GM18498 (cell line): ENCODE results near the gene PLEKHA6.

Experiments used
- ATAC-seq: cut with Tn5 transposase; IDR thresholded peaks from one replicate; pipeline ENCODE4 v1.9.1; 2021; ENCODE audit warnings: mild to moderate bottlenecking, moderate library complexity; ENCODE audit not compliant: unreplicated experiment

Gene PLEKHA6, protein sequence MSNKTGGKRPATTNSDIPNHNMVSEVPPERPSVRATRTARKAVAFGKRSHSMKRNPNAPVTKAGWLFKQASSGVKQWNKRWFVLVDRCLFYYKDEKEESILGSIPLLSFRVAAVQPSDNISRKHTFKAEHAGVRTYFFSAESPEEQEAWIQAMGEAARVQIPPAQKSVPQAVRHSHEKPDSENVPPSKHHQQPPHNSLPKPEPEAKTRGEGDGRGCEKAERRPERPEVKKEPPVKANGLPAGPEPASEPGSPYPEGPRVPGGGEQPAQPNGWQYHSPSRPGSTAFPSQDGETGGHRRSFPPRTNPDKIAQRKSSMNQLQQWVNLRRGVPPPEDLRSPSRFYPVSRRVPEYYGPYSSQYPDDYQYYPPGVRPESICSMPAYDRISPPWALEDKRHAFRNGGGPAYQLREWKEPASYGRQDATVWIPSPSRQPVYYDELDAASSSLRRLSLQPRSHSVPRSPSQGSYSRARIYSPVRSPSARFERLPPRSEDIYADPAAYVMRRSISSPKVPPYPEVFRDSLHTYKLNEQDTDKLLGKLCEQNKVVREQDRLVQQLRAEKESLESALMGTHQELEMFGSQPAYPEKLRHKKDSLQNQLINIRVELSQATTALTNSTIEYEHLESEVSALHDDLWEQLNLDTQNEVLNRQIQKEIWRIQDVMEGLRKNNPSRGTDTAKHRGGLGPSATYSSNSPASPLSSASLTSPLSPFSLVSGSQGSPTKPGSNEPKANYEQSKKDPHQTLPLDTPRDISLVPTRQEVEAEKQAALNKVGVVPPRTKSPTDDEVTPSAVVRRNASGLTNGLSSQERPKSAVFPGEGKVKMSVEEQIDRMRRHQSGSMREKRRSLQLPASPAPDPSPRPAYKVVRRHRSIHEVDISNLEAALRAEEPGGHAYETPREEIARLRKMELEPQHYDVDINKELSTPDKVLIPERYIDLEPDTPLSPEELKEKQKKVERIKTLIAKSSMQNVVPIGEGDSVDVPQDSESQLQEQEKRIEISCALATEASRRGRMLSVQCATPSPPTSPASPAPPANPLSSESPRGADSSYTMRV

DNA sequence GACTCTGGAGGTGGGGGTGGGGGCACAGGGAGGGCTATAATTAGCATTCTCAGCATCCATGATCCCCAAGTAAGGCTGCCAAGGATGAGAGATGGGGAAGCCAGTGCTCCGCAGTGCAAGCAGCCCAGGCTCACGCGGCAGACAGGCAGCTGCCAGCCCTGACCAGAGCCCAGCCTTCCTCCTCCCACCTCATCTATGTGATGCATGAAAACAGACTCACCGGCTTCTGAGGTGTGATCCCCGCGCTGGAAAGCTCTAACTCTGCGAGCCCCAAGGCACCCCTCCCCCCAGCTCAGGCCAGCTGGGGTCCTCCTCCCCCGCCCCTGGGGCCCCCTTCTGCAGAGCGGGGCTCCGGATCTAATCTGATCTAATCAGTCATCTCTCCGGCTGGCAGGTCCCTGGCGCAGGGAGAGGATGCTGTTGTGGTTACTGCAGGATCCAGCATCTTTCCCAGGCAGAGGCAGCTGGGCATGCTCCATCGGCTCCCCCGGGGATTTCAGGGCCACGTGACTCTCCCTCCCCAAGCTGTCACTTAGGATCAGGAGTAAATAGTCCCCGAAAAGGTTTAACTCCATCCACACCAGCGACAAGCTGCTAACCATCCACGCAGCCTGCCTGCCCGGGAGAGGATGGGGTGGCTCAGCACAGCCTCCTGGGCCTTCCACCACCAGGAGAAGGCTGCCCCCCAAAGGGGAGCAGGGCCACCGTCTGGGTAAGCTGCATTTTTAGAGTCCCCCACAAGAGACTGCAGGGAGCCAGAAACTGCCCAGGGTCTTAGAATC lies at the start of gene PLEKHA6:
Gene PLEKHA6 (minus strand): TSS at position 456 of the 782 bp plus-strand sequence. CDS start 86,202 bp downstream, outside the sequence.
- ATAC-seq: no peak

DNA sequence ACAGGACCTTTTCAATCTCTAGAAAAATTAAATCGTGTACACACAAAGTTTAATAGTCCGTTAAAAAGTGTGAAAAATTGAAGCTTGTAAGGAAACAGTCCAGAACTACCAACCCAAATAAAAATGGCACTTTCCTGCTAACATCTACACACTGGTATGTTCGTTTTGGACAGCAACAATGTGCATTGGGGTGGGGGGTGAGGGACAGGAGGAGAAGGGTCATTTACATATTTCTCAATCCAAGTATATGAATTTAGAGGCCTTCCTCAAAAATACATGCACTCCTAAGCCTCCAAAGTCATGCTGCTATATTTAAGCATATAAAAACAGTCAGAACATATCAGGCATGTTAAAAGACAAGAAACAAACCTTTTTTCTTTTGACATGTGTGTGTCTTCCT lies 49.4 kb upstream of the PLEKHA6 start:
- ATAC-seq: no peak

DNA sequence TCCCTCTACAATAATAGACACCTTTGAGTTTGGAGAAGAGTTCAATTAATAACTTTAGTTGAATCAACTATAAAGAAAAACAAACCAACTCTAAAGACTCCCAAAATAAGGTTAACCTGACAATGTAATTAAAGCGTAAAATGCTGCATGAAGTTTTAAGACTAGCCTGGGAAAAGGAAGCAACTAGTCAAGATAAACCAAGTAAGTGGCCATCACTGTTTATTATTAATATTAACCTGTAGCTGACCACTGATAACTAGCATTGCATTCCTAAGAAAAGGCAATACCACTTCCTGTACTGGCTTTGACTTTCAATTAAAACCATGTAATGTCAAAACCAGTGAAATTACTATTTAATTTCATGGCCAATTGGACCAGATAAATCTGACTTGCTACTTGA lies 48.9 kb upstream of the PLEKHA6 start:
- no peak for ATAC-seq

DNA sequence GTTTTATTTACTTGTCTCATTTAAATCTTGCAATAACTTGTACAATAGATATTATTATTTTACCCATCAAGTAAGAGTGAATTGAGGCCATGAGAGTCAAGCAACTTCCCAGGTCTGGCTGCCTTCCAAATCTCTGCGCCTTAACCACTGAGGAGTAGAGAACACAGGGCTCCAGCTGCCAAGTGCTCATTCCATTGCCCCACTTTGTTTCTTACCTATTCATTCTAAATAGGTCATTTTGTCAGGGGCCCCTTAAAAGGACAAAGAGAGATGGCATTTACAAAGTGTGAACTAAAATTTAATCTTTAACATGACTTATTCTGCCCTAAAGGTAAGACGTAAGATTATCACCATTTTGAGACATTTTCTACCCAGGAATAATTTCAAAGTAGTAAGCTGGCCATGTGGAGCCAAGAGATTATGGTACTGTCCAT lies 48.4 kb upstream of the PLEKHA6 start:
- no peak for ATAC-seq

DNA sequence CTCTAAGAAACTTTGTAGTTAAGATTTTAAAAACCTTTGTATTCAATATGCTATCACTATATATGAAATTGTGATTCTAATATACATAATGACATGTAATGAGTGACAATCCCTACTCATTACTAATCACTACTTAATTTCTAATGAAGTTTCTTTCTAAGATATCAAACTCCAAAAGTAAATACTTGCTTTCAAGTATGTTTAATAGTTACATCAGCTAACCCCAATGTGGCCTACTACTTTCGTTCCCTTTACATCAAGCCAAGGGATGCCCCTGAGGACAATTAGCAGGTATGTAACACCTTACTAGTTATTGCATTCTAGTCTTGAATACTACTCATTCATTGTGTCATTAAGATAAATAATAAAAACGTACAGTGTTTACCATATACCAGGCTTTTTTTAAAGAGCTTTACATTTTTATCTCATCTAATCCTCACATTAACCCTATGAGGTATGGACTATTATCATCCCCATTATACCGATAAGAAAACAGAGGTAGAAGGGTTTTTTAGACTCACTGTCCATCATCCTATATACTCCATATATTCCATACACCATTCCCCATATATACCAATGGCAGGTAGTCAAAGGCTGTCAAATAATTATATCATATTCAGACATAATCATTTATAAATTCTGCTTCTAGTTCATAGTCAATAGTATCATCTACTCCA lies 47.7 kb upstream of the PLEKHA6 start:
- ATAC-seq: no peak

DNA sequence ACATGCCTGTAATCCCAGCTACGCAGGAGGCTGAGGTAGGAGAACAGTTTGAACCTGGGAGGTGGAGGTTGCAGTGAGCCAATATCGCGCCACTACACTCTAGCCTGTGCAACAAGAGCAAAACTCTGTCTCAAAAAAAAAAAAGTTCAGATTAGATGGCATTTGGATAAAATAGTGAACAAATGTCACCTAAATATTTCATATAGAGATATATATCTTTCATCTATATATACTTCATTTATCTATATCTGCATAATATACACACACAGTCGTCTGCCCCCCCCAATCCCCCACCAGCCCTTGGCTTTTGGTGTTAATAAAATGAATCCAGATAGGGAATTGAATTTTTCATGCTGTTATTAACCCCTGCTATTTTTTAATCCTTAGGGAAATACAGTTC lies 46.9 kb upstream of the PLEKHA6 start:
- ATAC-seq: no peak

DNA sequence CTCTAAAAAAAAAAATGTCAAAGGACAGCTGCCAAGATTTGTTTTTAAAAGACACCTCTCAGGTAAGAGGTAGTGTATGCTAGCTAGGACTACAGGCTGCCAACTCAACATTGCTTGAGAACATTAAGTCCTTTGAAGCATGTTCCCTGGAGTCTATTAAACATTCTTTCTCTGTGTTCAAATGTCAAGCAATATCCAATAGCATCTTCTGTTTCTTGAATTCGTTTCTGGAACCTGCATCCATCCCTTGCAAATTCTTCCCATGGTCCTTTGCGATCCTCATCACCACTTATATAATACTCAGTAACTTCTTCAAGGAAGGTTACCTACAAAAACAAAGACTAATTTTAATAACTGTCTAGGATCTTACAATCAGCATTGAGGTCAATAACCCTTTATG lies 46.3 kb upstream of the PLEKHA6 start:
- no peak for ATAC-seq

DNA sequence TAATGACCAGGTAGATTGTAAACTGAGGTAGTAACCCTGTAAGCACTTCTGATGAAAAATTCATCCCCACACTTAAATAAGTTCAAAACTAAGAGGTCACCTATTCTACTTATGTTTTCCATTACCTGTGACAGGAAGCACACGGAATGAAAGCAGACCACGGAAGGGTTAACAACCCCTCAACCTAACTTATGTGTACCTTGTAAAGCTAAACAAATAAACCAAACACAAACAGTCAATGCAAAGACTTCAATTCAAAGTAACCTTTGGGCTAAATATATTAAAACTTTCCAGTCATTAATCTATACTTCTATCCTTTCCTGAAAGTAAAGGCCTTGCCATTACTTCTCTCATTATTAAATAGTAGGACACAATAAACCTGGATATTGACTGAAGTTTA lies 44.9 kb upstream of the PLEKHA6 start:
- ATAC-seq: no peak

DNA sequence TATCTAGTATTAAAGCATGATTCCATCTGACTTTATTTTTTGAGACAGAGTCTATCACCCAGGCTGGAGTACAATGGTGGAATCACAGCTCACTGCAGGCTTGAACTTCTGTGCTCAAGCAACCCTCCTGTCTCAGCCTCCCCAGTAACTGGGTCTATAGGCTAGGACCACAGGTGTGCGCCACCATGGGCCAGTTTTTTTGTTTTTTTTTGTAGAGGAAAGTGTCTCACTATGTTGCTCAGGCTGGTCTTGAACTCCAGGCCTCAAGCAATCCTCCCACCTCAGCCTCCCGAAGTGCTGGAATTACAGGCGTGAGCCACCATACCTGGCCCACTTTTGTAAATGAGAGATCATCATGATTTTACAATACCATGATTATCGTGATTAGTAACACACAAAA lies 42.7 kb upstream of the PLEKHA6 start:
- no peak for ATAC-seq

DNA sequence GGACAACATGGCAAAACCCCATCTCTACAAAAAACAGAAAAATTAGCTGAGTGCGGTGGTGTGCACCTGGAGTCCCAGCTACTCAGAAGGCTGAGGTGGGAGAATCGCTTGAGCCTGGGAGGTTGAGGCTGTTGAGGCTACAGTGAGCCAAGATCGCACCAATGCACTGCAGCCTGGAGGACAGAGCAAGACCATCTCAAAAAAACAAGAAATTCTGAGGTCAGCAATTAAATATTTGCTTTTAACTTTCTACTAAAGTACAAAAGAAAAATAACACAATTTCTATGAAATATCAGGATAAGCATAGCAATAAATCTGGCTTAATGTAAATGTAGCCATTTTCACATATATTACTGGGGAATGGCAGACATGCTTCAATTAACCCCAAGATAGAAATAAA lies 42.0 kb upstream of the PLEKHA6 start:
- no peak for ATAC-seq

DNA sequence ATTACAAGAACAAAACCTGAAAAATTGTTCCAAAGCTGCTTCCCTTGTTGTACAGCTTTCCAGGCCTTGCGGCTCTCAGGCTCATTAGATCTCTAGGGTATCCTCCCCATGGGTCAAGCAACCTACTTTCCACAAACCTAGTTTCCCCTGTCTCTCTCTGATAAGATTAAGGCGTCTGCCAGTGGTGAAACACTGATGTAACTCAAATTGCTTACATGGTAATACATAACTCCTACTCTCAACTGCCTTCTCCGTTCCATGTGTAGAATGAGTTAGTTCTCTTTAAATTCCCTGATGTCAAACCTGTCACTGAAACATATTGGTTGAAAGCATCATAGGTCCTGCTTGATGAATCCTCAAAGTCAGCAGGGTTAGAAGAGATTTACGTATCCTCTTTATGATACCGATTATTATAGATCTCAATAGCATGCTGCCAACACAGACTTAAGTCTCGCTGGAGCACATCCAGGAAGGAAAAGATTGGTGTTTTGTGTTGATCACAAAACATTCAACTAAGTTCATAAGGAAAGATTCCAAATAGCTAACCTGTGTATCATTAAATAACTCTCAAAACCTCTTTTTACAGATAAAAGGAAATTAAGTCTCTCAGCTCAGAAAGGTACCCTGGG lies 41.3 kb upstream of the PLEKHA6 start:
- ATAC-seq: no peak

DNA sequence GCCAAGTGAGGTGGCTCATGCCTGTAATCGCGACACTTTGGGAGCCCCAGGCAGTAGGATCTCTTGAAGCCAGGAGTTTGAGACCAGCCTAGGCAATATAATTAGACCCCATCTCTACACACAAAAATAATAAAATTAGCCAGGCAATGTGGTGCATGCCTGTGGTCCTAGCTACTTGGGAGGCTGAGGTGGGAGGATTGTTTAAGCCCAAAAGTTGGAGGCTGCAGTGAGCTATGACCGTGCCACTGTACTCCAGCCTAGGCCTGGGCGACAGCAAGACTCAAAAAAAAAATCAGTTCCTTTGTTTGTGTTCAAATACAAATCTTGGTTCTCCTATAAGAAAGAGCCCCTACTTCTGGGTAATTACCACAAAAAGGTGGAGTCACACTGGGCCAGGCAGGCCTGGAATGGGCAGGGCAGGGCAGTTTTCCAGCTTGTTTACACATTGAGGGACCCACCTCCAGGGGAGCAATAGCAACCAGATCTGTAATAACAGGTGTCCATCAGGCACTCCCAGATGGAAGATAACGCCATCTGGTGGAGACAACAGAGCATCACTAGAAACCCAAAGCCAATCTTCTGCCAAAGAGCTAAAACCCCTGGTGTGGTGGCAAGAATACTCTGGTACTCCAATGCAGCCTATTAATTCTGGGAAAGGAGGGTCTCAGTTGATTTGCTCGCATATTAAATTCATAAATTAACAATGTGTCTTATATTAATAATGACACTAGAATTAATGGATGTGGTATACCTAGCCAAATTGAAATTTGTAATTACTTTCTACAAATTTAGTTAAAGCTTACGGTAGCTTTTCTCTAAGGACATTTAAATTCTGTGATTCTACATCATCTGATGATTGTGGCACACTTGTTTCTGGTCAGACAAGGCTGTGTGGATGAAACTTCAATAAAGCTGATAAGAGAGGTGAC lies 38.7 kb upstream of the PLEKHA6 start:
- ATAC-seq: no peak

DNA sequence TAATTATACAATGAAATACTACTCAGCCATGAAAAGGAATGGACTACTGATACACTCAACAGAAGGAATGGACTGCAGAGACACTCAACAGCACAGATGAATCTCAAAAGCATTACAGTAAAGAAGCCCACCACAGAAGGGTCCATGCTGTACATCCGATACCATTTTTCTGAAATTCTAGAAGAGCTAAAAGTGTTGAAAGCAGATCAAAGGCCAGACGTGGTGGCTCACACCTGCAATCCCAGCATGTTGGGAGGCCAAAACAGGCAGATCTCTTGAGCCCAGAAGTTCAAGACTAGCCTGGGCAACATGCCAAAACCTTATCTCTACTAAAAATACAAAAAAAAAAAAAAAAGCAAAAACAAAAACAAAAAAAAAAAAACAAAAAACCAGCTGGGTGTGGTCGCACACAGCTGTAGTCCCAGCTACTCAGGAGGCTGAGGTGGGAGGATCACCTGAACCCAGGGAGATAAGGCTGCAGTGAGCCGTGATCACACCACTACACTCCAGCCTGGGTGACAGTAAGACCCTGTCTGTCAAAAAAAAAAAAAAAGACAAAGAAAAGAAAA lies 36.4 kb upstream of the PLEKHA6 start:
- ATAC-seq: no peak

DNA sequence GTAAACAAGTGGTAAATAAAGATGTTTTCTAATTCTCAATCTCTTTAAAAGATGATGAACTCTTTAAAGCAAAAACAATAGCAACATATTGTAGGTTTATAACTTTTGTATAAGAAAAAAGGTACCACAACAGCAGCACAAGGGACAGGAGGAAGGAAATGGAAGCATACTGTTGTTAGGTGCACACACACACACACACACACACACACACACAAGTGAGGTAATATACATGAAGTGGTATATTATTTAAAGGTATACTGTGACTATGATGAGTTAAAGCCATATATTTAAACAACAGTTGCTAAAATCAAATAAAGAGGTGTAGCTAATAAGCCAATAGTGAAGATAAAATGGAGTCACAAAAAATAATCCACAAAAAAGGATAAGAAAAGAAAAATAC lies 31.9 kb upstream of the PLEKHA6 start:
- ATAC-seq: no peak

DNA sequence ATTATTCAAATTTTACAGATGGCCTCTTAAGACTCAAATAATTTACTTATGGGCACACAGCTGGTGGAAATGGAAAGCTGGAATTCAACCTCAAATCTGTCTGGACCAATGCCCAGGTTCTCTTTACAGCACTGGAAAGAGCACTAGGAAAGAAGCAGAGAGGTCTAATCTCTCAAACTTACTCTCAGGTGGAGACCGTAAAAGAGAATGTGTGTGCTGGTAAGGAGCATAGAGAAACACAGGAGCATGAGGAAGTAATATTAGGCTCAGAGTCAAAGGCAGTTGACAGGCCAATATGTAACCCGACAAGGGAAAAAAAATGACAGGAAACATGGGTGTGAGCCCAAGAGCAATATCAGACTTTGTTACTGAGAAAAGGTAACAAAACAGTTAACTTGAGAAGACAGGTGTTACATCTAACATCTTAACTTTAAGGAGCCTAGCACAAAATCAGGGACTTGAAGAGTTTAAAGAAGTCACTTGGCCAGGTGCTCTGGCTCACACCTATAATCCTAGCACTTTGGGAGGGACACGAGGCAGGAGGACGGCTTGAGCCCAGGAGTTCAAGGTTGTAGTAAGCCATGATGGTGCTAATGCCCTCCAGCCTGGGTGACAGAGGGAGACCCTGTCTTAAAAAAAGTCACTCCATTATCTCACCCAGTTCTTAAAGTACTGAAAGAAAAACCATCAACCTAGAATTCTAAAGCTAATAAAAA lies 31.2 kb upstream of the PLEKHA6 start:
- ATAC-seq: no peak

DNA sequence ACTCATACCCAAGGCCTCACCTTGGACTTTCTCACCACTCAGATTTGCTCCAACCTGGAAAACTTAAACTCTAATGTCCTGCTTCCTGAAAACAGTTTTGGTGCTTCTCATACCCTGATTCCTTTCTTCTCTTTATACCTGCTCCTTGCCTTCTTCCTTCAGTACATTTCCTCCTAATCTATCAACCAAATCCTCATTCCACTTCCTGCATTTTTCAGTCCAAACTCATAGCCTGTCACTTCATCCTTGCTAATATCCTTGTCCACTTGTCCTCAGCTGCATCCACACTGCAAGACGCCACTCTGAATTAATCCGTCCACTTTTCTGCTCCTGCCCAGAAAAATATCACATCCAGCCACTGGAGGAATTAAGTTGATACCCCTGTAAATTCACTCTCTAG lies 26.0 kb upstream of the PLEKHA6 start:
- no peak for ATAC-seq

DNA sequence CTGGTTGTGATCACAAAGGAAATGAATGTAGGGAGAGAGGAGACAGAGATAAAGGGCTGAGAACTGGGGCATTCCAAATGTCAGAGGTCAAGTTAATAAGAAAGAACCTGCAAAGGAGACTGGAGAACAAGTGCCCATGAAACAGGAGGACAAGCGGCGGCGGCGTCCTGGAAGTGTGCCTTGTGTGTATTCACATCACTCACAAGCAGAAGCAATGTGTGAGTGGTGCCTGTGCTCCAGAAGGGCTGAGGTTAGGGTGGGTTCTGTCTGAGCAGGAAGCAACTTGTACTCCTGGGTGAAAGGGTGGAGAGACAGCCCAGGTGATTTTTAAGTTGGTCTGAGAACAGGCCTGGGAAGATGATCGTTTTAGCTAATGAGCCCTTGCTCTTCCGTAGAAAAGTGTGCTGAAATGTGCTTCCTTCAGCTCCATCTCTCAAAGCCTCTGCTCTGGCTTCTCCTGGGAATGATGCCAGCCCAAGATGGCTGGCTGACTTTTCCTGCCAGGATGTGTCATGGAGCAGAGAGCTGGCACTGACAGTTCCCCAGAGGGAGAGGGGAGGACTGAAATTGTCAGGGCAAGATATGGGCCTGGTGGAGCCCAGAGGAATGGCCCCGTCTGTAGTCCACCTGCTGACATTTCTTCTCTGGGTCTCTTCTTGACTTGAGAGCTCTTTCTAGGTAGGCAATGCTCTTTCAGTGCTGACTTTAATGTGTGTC lies 25.1 kb upstream of the PLEKHA6 start:
- ATAC-seq: no peak
